Parathyroid adenoma (tissue), 2 donors: ENCODE data around the gene ITGB5.

ENCODE experiments used
- H2AFZ ChIP-seq: fragments of 300-600 bp; sonication (generic); one replicate; pipeline ENCODE4 v1.7.0; 2017; ENCODE audit warnings: antibody characterized with exemption, mild to moderate bottlenecking
- H3K27ac ChIP-seq: fragments of 300-600 bp; sonication (generic); one replicate; pipeline ENCODE4 v1.7.0; 2017
- H3K27me3 ChIP-seq: fragments of 300-600 bp; sonication (generic); one replicate; pipeline ENCODE4 v1.7.0; 2017; ENCODE audit warnings: low read length; ENCODE audit not compliant: control insufficient read depth, insufficient read depth
- H3K36me3 ChIP-seq: fragments of 300-600 bp; sonication (generic); one replicate; pipeline ENCODE4 v1.7.0; 2017; ENCODE audit warnings: low read length; ENCODE audit not compliant: control insufficient read depth, insufficient read depth
- H3K4me1 ChIP-seq: fragments of 300-600 bp; sonication (generic); one replicate; pipeline ENCODE4 v1.7.0; 2017; ENCODE audit warnings: control low read depth
- H3K4me2 ChIP-seq: fragments of 300-600 bp; sonication (generic); one replicate; pipeline ENCODE4 v1.7.0; 2017; ENCODE audit warnings: low read length
- H3K4me3 ChIP-seq: fragments of 300-600 bp; sonication (generic); one replicate; pipeline ENCODE4 v1.7.0; 2017; ENCODE audit warnings: low read depth, low read length
- H3K79me2 ChIP-seq: fragments of 300-600 bp; sonication (generic); one replicate; pipeline ENCODE4 v1.7.0; 2017; ENCODE audit warnings: control low read depth
- H3K9ac ChIP-seq: fragments of 300-600 bp; sonication (generic); one replicate; pipeline ENCODE4 v1.7.0; 2017; ENCODE audit warnings: mild to moderate bottlenecking
- H3K9me3 ChIP-seq: fragments of 300-600 bp; sonication (generic); one replicate; pipeline ENCODE4 v1.7.0; 2017; ENCODE audit warnings: low read length; ENCODE audit not compliant: control insufficient read depth
- CTCF ChIP-seq: fragments of 300-600 bp; sonication (generic); IDR thresholded peaks from one replicate; pipeline ENCODE4 v1.7.0; 2017; ENCODE audit warnings: antibody characterized with exemption, mild to moderate bottlenecking
- donor health status: primary hyperparathyroidism.

Gene ITGB5

DNA sequence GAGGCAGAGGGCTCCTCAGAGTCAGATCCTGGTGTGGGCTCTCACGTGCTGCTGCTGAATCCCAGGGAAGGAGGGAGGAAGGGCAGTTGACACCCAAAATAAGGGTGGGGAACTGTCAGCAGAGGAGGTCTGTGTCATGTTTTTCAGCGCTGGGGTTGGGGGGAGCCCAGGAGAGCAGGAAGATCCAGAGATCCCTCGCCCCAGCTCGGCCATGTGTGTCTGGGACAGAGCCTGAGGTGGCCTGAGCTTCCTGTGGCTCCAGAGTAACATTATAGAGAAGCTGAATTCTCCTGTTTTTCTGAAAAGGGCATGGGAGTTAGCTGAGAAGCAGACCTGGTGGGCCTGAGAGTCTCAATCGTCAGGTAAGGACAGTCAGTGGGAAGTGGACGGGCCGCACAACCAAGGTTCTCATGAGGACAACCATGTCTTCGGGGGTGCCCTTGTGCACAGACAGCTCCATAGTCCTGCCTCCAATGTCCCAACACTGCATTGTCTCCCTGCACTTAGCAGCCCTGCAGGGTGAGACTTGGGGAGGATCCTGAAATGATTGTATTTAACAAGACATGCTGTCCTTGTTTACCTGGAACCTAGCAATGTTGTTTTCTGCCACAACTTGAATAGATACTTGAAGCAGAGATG lies 138.5 kb downstream of the ITGB5 start:
- no peak overlapping the region for H3K27ac ChIP-seq
- no peak overlapping the region for H2AFZ ChIP-seq

GRCh38 chr3:124747111-124747981 lies 139.8 kb downstream of the ITGB5 start:
- Histone ChIP-seq H3K4me2 (no peak overlapping the region), H2AFZ (no peak overlapping the region), H3K9ac (no peak overlapping the region), H3K27ac (no peak overlapping the region), H3K36me3 (no peaks in the 10 kb centered on the region), H3K4me3 (no peak overlapping the region), H3K27me3 (no peaks in the 10 kb centered on the region), H3K4me1 (no peaks in the 10 kb centered on the region), H3K79me2 (no peaks in the 10 kb centered on the region), H3K9me3 (no peaks in the 10 kb centered on the region)
- no peak for TF ChIP-seq CTCF

More for the DNA sequence above, 138.5 kb downstream of the ITGB5 start:
- no peaks in the 10 kb centered on the region for H3K79me2 ChIP-seq
- TF ChIP-seq CTCF = no peak
- no peaks in the 10 kb centered on the region for H3K4me1 ChIP-seq
- no peaks in the 10 kb centered on the region for H3K27me3 ChIP-seq
- no peaks in the 10 kb centered on the region for H3K9me3 ChIP-seq
- no peak overlapping the region for H3K4me2 ChIP-seq
- no peak overlapping the region for H3K9ac ChIP-seq
- no peak overlapping the region for H3K4me3 ChIP-seq
- no peaks in the 10 kb centered on the region for H3K36me3 ChIP-seq

- Histone ChIP-seq H3K27ac (no peak overlapping the region), H3K9ac (no peak overlapping the region), H3K27me3 (no peaks in the 10 kb centered on the region), H3K4me1 (no peaks in the 10 kb centered on the region), H2AFZ (no peak overlapping the region), H3K4me3 (no peak overlapping the region), H3K4me2 (no peak overlapping the region), H3K9me3 (no peaks in the 10 kb centered on the region), H3K79me2 (no peaks in the 10 kb centered on the region), H3K36me3 (no peaks in the 10 kb centered on the region)
- no peak for TF ChIP-seq CTCF
Observed at GRCh38 chr3:124745756-124746155, 141.4 kb downstream of the ITGB5 start.

GRCh38 chr3:124741027-124741426 lies 146.1 kb downstream of the ITGB5 start:
- H3K27me3 ChIP-seq = no peaks in the 10 kb centered on the region
- H3K9ac ChIP-seq = no peak overlapping the region
- no peak overlapping the region for H3K4me2 ChIP-seq
- no peaks in the 10 kb centered on the region for H3K79me2 ChIP-seq
- no peaks in the 10 kb centered on the region for H3K4me1 ChIP-seq
- H2AFZ ChIP-seq = no peak overlapping the region
- H3K36me3 ChIP-seq = no peaks in the 10 kb centered on the region
- H3K4me3 ChIP-seq = no peak overlapping the region
- H3K9me3 ChIP-seq = no peaks in the 10 kb centered on the region
- TF ChIP-seq CTCF = no peak
- H3K27ac ChIP-seq = no peak overlapping the region
